ENCODE results near the gene CAMK4.

- TF ChIP-seq POLR2A (IDR thresholded peaks at IDR 0.05) (no peak), CTCF (IDR thresholded peaks at IDR 0.05) (no peak), EP300 (IDR thresholded peaks at IDR 0.05) (no peak)
Observed at GRCh38 chr5:111502956-111503355, 278.8 kb downstream of the CAMK4 start.
